Keratinocyte (primary cell): ENCODE data around the gene NMUR2. TPM values are rescaled to one million over a fixed set of nuclear protein-coding genes. Genes with fewer than 3 reads are reported as not detected.

Experiments used
- DNase-seq: peaks from one replicate; pipeline ENCODE4 v3.0.0-alpha.2; 2011; ENCODE audit warnings: low read depth, missing footprints, low spot score
- FAIRE-seq: peaks from 2 replicates; lab custom pipeline; 2011; peaks lifted over from hg19 to GRCh38; lab: Jason Lieb, UNC
- H2AFZ ChIP-seq: 2 replicates; pipeline ENCODE4 v1.6.0; 2012; ENCODE audit warnings: low read length, control low read depth, inconsistent platforms; ENCODE audit not compliant: control insufficient read depth
- H3K27ac ChIP-seq: 2 replicates; pipeline ENCODE4 v1.5.1; 2011; ENCODE audit warnings: low read length; ENCODE audit not compliant: control insufficient read depth, insufficient read depth
- H3K27me3 ChIP-seq: 3 replicates; pipeline ENCODE4 v1.6.0; 2011; ENCODE audit warnings: low read length; ENCODE audit not compliant: control insufficient read depth, insufficient read depth; ENCODE audit errors: extremely low read depth
- H3K36me3 ChIP-seq, 2 experiments: 2 replicates in 1 of 2; 3 replicates in 1 of 2; pipeline ENCODE4 v1.5.1; 2011; ENCODE audit warnings: low read length in 2 of 2, mild to moderate bottlenecking in 1 of 2; ENCODE audit not compliant: control insufficient read depth in 2 of 2, insufficient read depth in 2 of 2; ENCODE audit errors: extremely low read depth in 1 of 2
- H3K4me1 ChIP-seq: 3 replicates; pipeline ENCODE4 v1.5.1; 2011; ENCODE audit warnings: low read length; ENCODE audit not compliant: control insufficient read depth, insufficient read depth; ENCODE audit errors: extremely low read depth
- H3K4me2 ChIP-seq: 3 replicates; pipeline ENCODE4 v1.6.0; 2011; ENCODE audit warnings: low read depth, low read length; ENCODE audit not compliant: control insufficient read depth, insufficient read depth; ENCODE audit errors: extremely low read depth
- H3K4me3 ChIP-seq, 3 experiments: fragments of 200-600 bp in 1 of 3; sonication (generic) in 1 of 3; 2 replicates in 2 of 3; 3 replicates in 1 of 3; pipeline ENCODE4 v1.5.1; 2011 to 2016; ENCODE audit warnings: low read length in 3 of 3, mild to moderate bottlenecking in 3 of 3, control low read depth in 2 of 3, inconsistent platforms in 1 of 3, low read depth in 1 of 3, mixed read lengths in 1 of 3, mixed run types in 1 of 3, moderate library complexity in 1 of 3; ENCODE audit not compliant: control insufficient read depth in 2 of 3, insufficient read depth in 2 of 3; ENCODE audit errors: extremely low read depth in 1 of 3
- H3K79me2 ChIP-seq: 2 replicates; pipeline ENCODE4 v1.6.0; 2012; ENCODE audit warnings: low read length; ENCODE audit not compliant: control insufficient read depth, insufficient read depth
- H3K9ac ChIP-seq: 3 replicates; pipeline ENCODE4 v1.6.0; 2011; ENCODE audit warnings: low read length; ENCODE audit not compliant: control insufficient read depth, insufficient read depth; ENCODE audit errors: extremely low read depth
- H3K9me1 ChIP-seq: 3 replicates; pipeline ENCODE4 v1.6.0; 2011; ENCODE audit warnings: low read length; ENCODE audit not compliant: control insufficient read depth, insufficient read depth; ENCODE audit errors: extremely low read depth
- H3K9me3 ChIP-seq: 2 replicates; pipeline ENCODE4 v1.5.1; 2012; ENCODE audit warnings: low read depth, low read length; ENCODE audit not compliant: control insufficient read depth
- H4K20me1 ChIP-seq: 3 replicates; pipeline ENCODE4 v1.6.0; 2011; ENCODE audit warnings: low read length; ENCODE audit not compliant: control insufficient read depth, insufficient read depth; ENCODE audit errors: extremely low read depth
- CTCF ChIP-seq, 3 experiments: IDR thresholded peaks in 1 of 3; conservative IDR thresholded peaks in 1 of 3; optimal IDR thresholded peaks in 1 of 3; 2 replicates in 2 of 3; 3 replicates in 1 of 3; pipeline versions ENCODE3 to v1.5.1; 2011; ENCODE audit warnings: low read length in 3 of 3, mild to moderate bottlenecking in 3 of 3, moderate library complexity in 2 of 3, control low read depth in 1 of 3, inconsistent platforms in 1 of 3; ENCODE audit not compliant: insufficient read depth in 2 of 3; ENCODE audit errors: extremely low read depth in 1 of 3
- EZH2 ChIP-seq: IDR thresholded peaks from one replicate; pipeline ENCODE4 v1.6.1; 2012; ENCODE audit warnings: inconsistent platforms, mild to moderate bottlenecking, low read length, moderate library complexity
- dilution Hi-C: fragments of 300-500 bp; cut with MboI; formaldehyde crosslinking; loops from one replicate; pipeline ENCODE4 v1.7.0; 2020; ENCODE audit warnings: low sequenced_read_pairs; ENCODE audit not compliant: extremely low pct_ligation_motif_present
- polyA plus RNA-seq, 5 experiments: library from polyadenylated mRNA; depleted of rRNA in 3 of 5; stranded (reverse) in 3 of 5; stranded (forward) in 1 of 5; unstranded in 1 of 5; fragments of >200 nt; gene quantifications; 1 replicate in 1 of 5; 2 replicates in 3 of 5; 3 replicates in 1 of 5; pipeline versions ENCODE4 v1.2.1 to v1.2.3, GENCODE V29; 2011 to 2012; ENCODE audit warnings: missing spikeins in 2 of 5, low read depth in 1 of 5, low replicate concordance in 1 of 5

The NMUR2 gene
- polyA plus RNA-seq, 1 donor (not counting 4 experiments of a cell fraction or from before 2014, with no cell fraction given), result 0.05 TPM

GRCh38 chr5:152425083-152425482, 20.0 kb upstream of the NMUR2 start:
- Histone ChIP-seq H2AFZ (no peak overlapping the region), H4K20me1 (no peaks in the 10 kb centered on the region), H3K4me1 (no peaks in the 10 kb centered on the region), H3K79me2 (no peaks in the 10 kb centered on the region), H3K9me3 (no peaks in the 10 kb centered on the region), H3K36me3 (no peaks in the 10 kb centered on the region), H3K9me1 (no peaks in the 10 kb centered on the region), H3K4me2 (no peak overlapping the region), H3K27ac (no peak overlapping the region), H3K27me3 (no peaks in the 10 kb centered on the region), H3K9ac (no peak overlapping the region), H3K4me3 (no peak overlapping the region)
- no peak for FAIRE-seq
- DNase-seq, result no peak
- dilution Hi-C loops, result no loop called here
- no peak for TF ChIP-seq CTCF (optimal IDR thresholded peaks at IDR 0.05 in 1 of 3, IDR thresholded peaks at IDR 0.05 in 1 of 3, conservative IDR thresholded peaks at IDR 0.05 in 1 of 3; ENCODE audit: extremely low read depth in 1 of 3, insufficient read depth in 2 of 3, low read length in 3 of 3)
- TF ChIP-seq EZH2, result no peak

GRCh38 chr5:152424501-152424900, 19.4 kb upstream of the NMUR2 start:
- no peaks in the 10 kb centered on the region for H3K4me1 ChIP-seq
- no peaks in the 10 kb centered on the region for H3K79me2 ChIP-seq
- H2AFZ ChIP-seq, result no peak overlapping the region
- dilution Hi-C loops, result no loop called here
- H3K9me3 ChIP-seq, result no peaks in the 10 kb centered on the region
- FAIRE-seq (no peak), DNase-seq (no peak)
- H3K9me1 ChIP-seq, result no peaks in the 10 kb centered on the region
- no peak for TF ChIP-seq CTCF (optimal IDR thresholded peaks at IDR 0.05 in 1 of 3, IDR thresholded peaks at IDR 0.05 in 1 of 3, conservative IDR thresholded peaks at IDR 0.05 in 1 of 3; ENCODE audit: extremely low read depth in 1 of 3, insufficient read depth in 2 of 3, low read length in 3 of 3)
- no peak for TF ChIP-seq EZH2
- H3K4me3 ChIP-seq, result no peak overlapping the region
- H4K20me1 ChIP-seq, result no peaks in the 10 kb centered on the region
- no peak overlapping the region for H3K27ac ChIP-seq
- no peaks in the 10 kb centered on the region for H3K36me3 ChIP-seq
- no peak overlapping the region for H3K9ac ChIP-seq
- no peak overlapping the region for H3K4me2 ChIP-seq
- H3K27me3 ChIP-seq, result no peaks in the 10 kb centered on the region
